Sigmoid colon (tissue), 7 donors: ENCODE data around the gene MYO1H. TPM values are rescaled to one million over a fixed set of nuclear protein-coding genes. Genes with fewer than 3 reads are reported as not detected.
A peak's percentile ranks its signal among the peaks of the same experiment; 100 is the strongest.
"Not testable (repeated sequence)": the region's sequence is repeated elsewhere in the genome, so short reads cannot be mapped to it uniquely, and the experiment has no call there.

Source experiments
- DNase-seq: peaks from one replicate; pipeline ENCODE4 v3.0.0-alpha.2; 2019
- H3K27ac ChIP-seq, 4 donors: fragments of 200-600 bp; sonication (generic); one replicate each; pipeline ENCODE4 v1.5.1; 2016 to 2019; ENCODE audit warnings: mild to moderate bottlenecking in 1 of 4
- H3K27me3 ChIP-seq, 3 donors: fragments of 200-600 bp; sonication (generic); one replicate each; pipeline ENCODE4 v1.5.1; 2019; ENCODE audit warnings: mild to moderate bottlenecking in 1 of 3
- H3K36me3 ChIP-seq, 4 donors: fragments of 200-600 bp; sonication (generic); one replicate each; pipeline ENCODE4 v1.5.1; 2016 to 2019
- H3K4me1 ChIP-seq, 4 donors: fragments of 200-600 bp; sonication (generic); one replicate each; pipeline ENCODE4 v1.5.1; 2017 to 2019
- H3K4me3 ChIP-seq, 4 donors: fragments of 200-600 bp; sonication (generic); one replicate each; pipeline ENCODE4 v1.5.1; 2017 to 2019; ENCODE audit warnings: mild to moderate bottlenecking in 2 of 4, moderate library complexity in 1 of 4
- H3K9me3 ChIP-seq, 4 donors: fragments of 200-600 bp in 3 of 4; sonication (generic) in 3 of 4; one replicate each; pipeline versions ENCODE4 v1.5.1 to v1.6.1; 2013 to 2019
- EP300 ChIP-seq, 4 donors: sonication (generic); formaldehyde crosslinking; IDR thresholded peaks; one replicate each; pipeline ENCODE4 v1.6.1; 2017; ENCODE audit warnings: antibody characterized with exemption in 4 of 4
- POLR2A ChIP-seq, 2 donors: fragments of 450-650 bp; IDR thresholded peaks; one replicate each; pipeline ENCODE4 v1.6.1; 2016; ENCODE audit warnings: antibody characterized with exemption in 2 of 2, mild to moderate bottlenecking in 2 of 2, moderate library complexity in 2 of 2
- POLR2AphosphoS5 ChIP-seq, 4 donors: sonication (generic); formaldehyde crosslinking; IDR thresholded peaks; one replicate each; pipeline ENCODE4 v1.6.1; 2017; ENCODE audit warnings: antibody characterized with exemption in 4 of 4
- WGBS, 2 donors: extraction: QIAGEN DNeasy Blood & Tissue Kit; methylation state at CpG; one replicate each; pipeline ENCODE4 v1.1.7; 2013; 5-methylcytosine and 5-hydroxymethylcytosine counted together
- intact Hi-C: fragments of 100-400 bp; cut with DNase I; formaldehyde crosslinking; loops from one replicate; pipeline ENCODE4 v1.15.1; 2023
- polyA plus RNA-seq, 3 donors: library from polyadenylated mRNA; stranded (reverse); fragments of 200-250 nt; gene quantifications; one replicate each; pipeline ENCODE4 v1.2.3, GENCODE V29; 2013
- total RNA-seq, 4 donors: library from RNA; depleted of rRNA; stranded (reverse); fragments of >200 nt; gene quantifications; one replicate each; pipeline ENCODE4 v1.1.0, GENCODE V29; 2016
- TF ChIP-seq, protein P1 (sequence below), 4 experiments: fragments of 450-650 bp in 3 of 4; fragments of 200-600 bp in 1 of 4; IDR thresholded peaks; one replicate each; pipeline ENCODE4 v1.5.1; 2016 to 2019; ENCODE audit warnings: antibody characterized with exemption in 4 of 4, mild to moderate bottlenecking in 3 of 4, moderate library complexity in 2 of 4
- donor health status: healthy with polysubstance abuse.
- donor health status: Bipolar disorder and iron deficiency.
- donor health status: healthy.

MYO1H gene
- total and polyA plus RNA-seq, 7 donors = 0.07 TPM; not detected in 6

DNA sequence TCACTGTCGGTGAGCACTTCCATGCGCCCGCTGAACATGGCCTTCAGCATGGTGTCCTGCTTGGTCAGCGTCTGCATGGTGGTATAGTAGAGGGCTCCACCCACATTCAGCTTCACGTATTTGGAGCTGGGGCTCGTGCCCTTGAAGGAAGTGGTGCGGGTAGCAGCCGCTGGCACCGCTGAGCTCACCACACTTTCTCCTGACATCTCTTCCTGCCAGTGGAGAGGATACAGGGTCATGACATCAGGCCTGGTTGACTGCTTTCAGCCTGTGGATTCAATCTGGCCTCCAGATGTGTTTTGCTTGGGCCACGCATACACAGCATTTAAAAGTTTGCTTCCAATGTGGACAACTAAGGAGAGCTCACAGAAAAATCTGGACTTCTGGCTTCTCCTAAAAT is 121.8 kb downstream of the MYO1H start:
- H3K27ac ChIP-seq = peak overlapping the region; percentile 32 to 98 (median 93)
- no peaks in the 10 kb centered on the region for H3K27me3 ChIP-seq
- 88 to 96% methylated on average over 10 of the region's 10 CpGs for WGBS, 2 donors
- TF ChIP-seq POLR2A (IDR thresholded peaks at IDR 0.05) = no peak
- no peak for TF ChIP-seq POLR2AphosphoS5 (IDR thresholded peaks at IDR 0.05)
- no peak for TF ChIP-seq EP300 (IDR thresholded peaks at IDR 0.05)
- TF ChIP-seq, protein P1, sequence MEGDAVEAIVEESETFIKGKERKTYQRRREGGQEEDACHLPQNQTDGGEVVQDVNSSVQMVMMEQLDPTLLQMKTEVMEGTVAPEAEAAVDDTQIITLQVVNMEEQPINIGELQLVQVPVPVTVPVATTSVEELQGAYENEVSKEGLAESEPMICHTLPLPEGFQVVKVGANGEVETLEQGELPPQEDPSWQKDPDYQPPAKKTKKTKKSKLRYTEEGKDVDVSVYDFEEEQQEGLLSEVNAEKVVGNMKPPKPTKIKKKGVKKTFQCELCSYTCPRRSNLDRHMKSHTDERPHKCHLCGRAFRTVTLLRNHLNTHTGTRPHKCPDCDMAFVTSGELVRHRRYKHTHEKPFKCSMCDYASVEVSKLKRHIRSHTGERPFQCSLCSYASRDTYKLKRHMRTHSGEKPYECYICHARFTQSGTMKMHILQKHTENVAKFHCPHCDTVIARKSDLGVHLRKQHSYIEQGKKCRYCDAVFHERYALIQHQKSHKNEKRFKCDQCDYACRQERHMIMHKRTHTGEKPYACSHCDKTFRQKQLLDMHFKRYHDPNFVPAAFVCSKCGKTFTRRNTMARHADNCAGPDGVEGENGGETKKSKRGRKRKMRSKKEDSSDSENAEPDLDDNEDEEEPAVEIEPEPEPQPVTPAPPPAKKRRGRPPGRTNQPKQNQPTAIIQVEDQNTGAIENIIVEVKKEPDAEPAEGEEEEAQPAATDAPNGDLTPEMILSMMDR (IDR thresholded peaks at IDR 0.05) = no peak
- intact Hi-C loops = no loop called here
- DNase-seq = no peak
- H3K4me1 ChIP-seq = peaks cover 0 to 93% (median 89%) of the 10 kb centered on the region in 4 donors
- H3K4me3 ChIP-seq = no peak overlapping the region
- no peaks in the 10 kb centered on the region for H3K9me3 ChIP-seq
- H3K36me3 ChIP-seq = peaks cover 3 to 35% (median 19%) of the 10 kb centered on the region in 4 donors

DNA sequence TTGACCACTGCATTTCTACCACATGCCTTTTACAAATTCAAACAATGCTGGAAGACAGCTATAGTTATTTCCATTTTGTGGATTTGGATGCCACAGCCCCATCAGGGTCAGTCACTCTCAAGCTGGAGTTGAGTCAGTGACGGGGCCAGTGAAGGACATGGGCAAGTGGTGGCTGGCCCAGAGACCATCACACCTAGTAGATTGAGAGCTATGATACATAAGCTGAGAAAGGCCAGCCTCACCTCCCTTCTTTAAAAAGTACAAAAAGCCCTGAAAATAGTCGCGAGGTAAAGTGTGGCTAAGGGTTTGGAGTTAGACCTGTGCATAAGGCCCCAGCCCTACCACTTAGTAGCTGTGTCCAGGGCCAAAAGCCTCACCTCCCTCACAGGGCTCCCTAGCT is 125.3 kb downstream of the MYO1H start:
- WGBS, 2 donors = 93 to 98% methylated on average over 3 of the region's 3 CpGs
- peaks cover 2 to 27% (median 16%) of the 10 kb centered on the region in 4 donors for H3K36me3 ChIP-seq
- H3K4me1 ChIP-seq = peaks cover 0 to 79% (median 76%) of the 10 kb centered on the region in 4 donors
- intact Hi-C loops = no loop called here
- H3K9me3 ChIP-seq = no peaks in the 10 kb centered on the region
- no peak for DNase-seq
- TF ChIP-seq POLR2AphosphoS5 (IDR thresholded peaks at IDR 0.05) = no peak
- TF ChIP-seq, protein P1 (IDR thresholded peaks at IDR 0.05) = no peak
- TF ChIP-seq EP300 (IDR thresholded peaks at IDR 0.05) = no peak
- TF ChIP-seq POLR2A (IDR thresholded peaks at IDR 0.05) = no peak
- no peak overlapping the region for H3K4me3 ChIP-seq
- H3K27ac ChIP-seq = peak overlapping the region in 3 of 4 donors; percentile 48 to 98 (median 95)
- H3K27me3 ChIP-seq = no peaks in the 10 kb centered on the region

DNA sequence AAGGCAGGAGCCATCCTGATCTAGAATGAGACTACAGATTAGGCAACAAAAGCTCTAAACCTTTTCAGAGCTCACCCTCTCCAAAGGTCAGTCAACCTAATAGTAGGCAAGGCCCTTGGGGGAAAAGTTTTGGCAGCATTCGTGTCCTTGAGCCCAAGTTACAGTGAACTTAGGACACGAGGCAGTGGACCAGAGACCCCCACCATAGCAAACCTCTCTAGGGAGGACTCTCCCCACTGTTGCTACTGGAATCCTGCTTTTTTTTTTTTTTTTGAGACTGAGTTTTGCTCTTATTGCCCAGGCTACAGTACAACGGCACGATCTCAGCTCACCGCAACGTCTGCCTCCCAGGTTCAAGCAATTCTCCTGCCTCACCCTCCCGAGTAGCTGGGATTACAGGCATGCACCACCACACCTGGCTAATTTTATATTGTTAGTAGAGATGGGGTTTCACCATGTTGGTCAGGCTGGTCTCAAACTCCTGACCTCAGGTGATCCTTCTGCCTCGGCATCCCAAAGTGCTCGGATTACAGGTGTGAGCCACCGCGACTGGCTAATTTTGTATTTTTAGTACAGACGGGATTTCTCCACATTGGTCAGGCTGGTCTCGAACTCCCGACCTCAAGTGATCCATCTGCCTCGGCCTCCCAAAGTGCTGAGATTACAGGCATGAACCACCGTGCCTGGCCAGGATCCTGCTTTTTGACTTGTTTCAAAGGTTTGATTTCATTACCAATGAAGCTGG is 126.0 kb downstream of the MYO1H start:
- peaks cover 0 to 21% (median 13%) of the 10 kb centered on the region in 4 donors for H3K36me3 ChIP-seq
- H3K4me3 ChIP-seq, intact Hi-C loops, H3K27me3 ChIP-seq, DNase-seq, H3K9me3 ChIP-seq: not testable (repeated sequence)
- H3K27ac ChIP-seq = peak overlapping the region; percentile 48 to 98 (median 96)
- peaks cover 0 to 81% (median 77%) of the 10 kb centered on the region in 4 donors for H3K4me1 ChIP-seq
- 93 to 95% methylated on average over 16 of the region's 16 CpGs for WGBS, 2 donors

DNA sequence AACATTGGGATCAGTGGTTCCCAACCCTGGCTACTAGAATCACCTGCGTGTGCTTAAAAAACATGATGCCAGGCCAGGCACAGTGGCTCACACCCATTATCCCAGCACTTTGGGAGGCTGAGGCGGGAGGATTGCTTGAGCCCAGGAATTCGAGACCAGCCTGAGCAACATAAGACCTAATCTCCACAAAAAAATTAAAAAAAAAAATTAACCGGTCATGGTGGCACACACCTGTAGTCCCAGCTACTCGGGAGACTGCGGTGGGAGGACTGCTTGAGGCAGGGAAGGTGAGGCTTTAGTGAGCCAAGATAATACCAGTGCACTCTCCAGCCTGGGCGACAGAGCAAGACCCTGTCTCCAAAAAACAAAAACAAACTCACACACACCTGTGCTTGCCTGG is 127.4 kb downstream of the MYO1H start:
- no peaks in the 10 kb centered on the region for H3K9me3 ChIP-seq
- TF ChIP-seq POLR2A (IDR thresholded peaks at IDR 0.05) (no peak), POLR2AphosphoS5 (IDR thresholded peaks at IDR 0.05) (no peak), EP300 (IDR thresholded peaks at IDR 0.05) (no peak)
- TF ChIP-seq, protein P1 (IDR thresholded peaks at IDR 0.05) = no peak
- H3K4me1 ChIP-seq = peaks cover 0 to 82% (median 73%) of the 10 kb centered on the region in 4 donors
- peaks cover 0 to 9% (median 2%) of the 10 kb centered on the region in 4 donors for H3K36me3 ChIP-seq
- DNase-seq = no peak
- WGBS, 2 donors = 92 to 95% methylated on average over 7 of the region's 7 CpGs
- intact Hi-C loops = no loop called here
- peak overlapping the region; percentile 95 to 98 (median 97) for H3K27ac ChIP-seq
- H3K27me3 ChIP-seq = no peaks in the 10 kb centered on the region
- H3K4me3 ChIP-seq = peak overlapping the region in 2 of 4 donors; percentile 63 to 90

DNA sequence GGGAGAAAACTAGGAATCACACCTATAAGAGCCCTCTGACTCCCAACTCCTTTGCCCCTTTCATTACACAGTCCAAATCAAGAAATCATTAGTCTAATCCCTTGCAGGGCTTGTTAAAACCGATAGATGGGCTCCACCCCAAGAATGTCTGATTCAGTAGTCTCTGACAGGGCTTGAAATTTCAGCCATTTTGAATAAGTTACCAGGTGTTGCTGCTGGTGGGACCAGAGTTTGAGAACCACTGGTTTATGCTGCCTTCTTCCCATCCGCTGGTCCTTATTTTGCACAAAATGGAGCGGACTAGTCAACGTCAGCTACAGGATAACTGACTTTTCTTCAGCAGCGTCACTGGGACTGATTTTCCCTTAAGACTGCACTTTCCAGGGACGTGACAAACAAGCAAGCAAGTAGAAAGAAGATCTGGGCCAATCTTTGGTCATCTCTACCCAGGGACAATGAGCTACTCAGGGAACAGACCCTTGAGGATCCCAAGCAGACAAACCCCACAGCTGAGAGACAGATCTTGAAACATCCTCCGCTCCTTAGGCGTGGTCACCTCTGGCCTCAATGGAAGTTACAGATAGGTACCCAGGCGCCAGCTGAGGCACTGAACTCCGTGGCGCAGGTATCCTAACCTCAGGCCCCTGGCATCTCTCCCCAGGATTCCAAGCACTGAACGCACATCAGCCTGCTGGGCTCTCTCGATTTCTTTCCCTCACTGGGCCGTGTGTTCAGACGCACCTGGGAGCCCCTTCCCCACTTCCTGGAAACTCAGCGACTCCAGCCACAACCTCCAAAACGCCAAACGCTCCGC is 128.5 kb downstream of the MYO1H start:
- no peak for DNase-seq
- H3K27ac ChIP-seq = peak overlapping the region; percentile 95 to 98 (median 97)
- H3K4me3 ChIP-seq = peak overlapping the region; percentile 63 to 90 (median 87)
- H3K4me1 ChIP-seq = peaks cover 0 to 72% (median 63%) of the 10 kb centered on the region in 4 donors
- no peaks in the 10 kb centered on the region for H3K9me3 ChIP-seq
- peaks cover 0 to 9% (median 2%) of the 10 kb centered on the region in 4 donors for H3K36me3 ChIP-seq
- WGBS, 2 donors = 19 to 26% methylated on average over 19 of the region's 19 CpGs
- TF ChIP-seq POLR2A (IDR thresholded peaks at IDR 0.05) (no peak), EP300 (IDR thresholded peaks at IDR 0.05) (no peak), POLR2AphosphoS5 (IDR thresholded peaks at IDR 0.05) (no peak)
- TF ChIP-seq, protein P1 (IDR thresholded peaks at IDR 0.05) = no peak
- intact Hi-C loops = no loop called here
- no peaks in the 10 kb centered on the region for H3K27me3 ChIP-seq
